ENCODE data around the gene KRTDAP. TPM values are rescaled to one million over a fixed set of nuclear protein-coding genes. Genes with fewer than 3 reads are reported as not detected.

Gene KRTDAP
- total and polyA plus RNA-seq, 4 donors = 0.16 to 0.49 TPM; not detected in 2

- Histone ChIP-seq H3K27me3 (ENCODE audit: control insufficient read depth in 3 of 3, insufficient read depth in 3 of 3, low read length in 2 of 3) (peaks cover 0 to 12% (median 4%) of the 10 kb centered on the region in 3 donors), H3K27ac (ENCODE audit: low read depth in 1 of 2, low read length in 1 of 2) (no peak overlapping the region), H3K36me3 (ENCODE audit: control insufficient read depth in 4 of 4, insufficient read depth in 4 of 4, low read length in 4 of 4) (no peaks in the 10 kb centered on the region), H3K4me1 (ENCODE audit: control insufficient read depth in 5 of 5, insufficient read depth in 5 of 5, low read length in 5 of 5) (peaks cover 0 to 3% (median 0%) of the 10 kb centered on the region in 5 donors), H3K9ac (ENCODE audit: insufficient read depth in 1 of 2, low read length in 2 of 2) (no peak overlapping the region), H3K4me3 (no peak overlapping the region), H3K9me3 (ENCODE audit: control insufficient read depth in 4 of 4, insufficient read depth in 3 of 4, low read length in 3 of 4) (no peaks in the 10 kb centered on the region)
- no peak for DNase-seq
- 68 to 75% methylated on average over 16 of the region's 16 CpGs for WGBS, 2 donors
- no peak for TF ChIP-seq CTCF (IDR thresholded peaks at IDR 0.05; ENCODE audit: control extremely low read depth, extremely low read depth)
- ATAC-seq (ENCODE audit: insufficient read depth, low FRiP score) = no peak
These were observed 31.0 kb upstream of the KRTDAP start for GRCh38 chr19:35521124-35521743.

- TF ChIP-seq CTCF (IDR thresholded peaks at IDR 0.05; ENCODE audit: control extremely low read depth, extremely low read depth) = no peak
- ATAC-seq (ENCODE audit: insufficient read depth, low FRiP score) (no peak), DNase-seq (no peak)
- no peaks in the 10 kb centered on the region for H3K9me3 ChIP-seq (ENCODE audit: control insufficient read depth in 4 of 4, insufficient read depth in 3 of 4, low read length in 3 of 4)
- H3K27ac ChIP-seq (ENCODE audit: low read depth in 1 of 2, low read length in 1 of 2) = no peak overlapping the region
- peaks cover 0 to 4% (median 0%) of the 10 kb centered on the region in 5 donors for H3K4me1 ChIP-seq (ENCODE audit: control insufficient read depth in 5 of 5, insufficient read depth in 5 of 5, low read length in 5 of 5)
- WGBS, 2 donors = 56 to 62% methylated on average over 7 of the region's 7 CpGs
- no peaks in the 10 kb centered on the region for H3K36me3 ChIP-seq (ENCODE audit: control insufficient read depth in 4 of 4, insufficient read depth in 4 of 4, low read length in 4 of 4)
- H3K9ac ChIP-seq (ENCODE audit: insufficient read depth in 1 of 2, low read length in 2 of 2) = no peak overlapping the region
- H3K4me3 ChIP-seq = no peak overlapping the region
- peaks cover 0 to 6% (median 0%) of the 10 kb centered on the region in 3 donors for H3K27me3 ChIP-seq (ENCODE audit: control insufficient read depth in 3 of 3, insufficient read depth in 3 of 3, low read length in 2 of 3)
These were observed 29.0 kb upstream of the KRTDAP start for GRCh38 chr19:35519291-35519690.

GRCh38 chr19:35518313-35518712 lies 28.0 kb upstream of the KRTDAP start:
- Histone ChIP-seq H3K4me3 (no peak overlapping the region), H3K36me3 (ENCODE audit: control insufficient read depth in 4 of 4, insufficient read depth in 4 of 4, low read length in 4 of 4) (no peaks in the 10 kb centered on the region), H3K9ac (ENCODE audit: insufficient read depth in 1 of 2, low read length in 2 of 2) (no peak overlapping the region), H3K27ac (ENCODE audit: low read depth in 1 of 2, low read length in 1 of 2) (peak overlapping the region in 1 of 2 donors; percentile 15), H3K27me3 (ENCODE audit: control insufficient read depth in 3 of 3, insufficient read depth in 3 of 3, low read length in 2 of 3) (peaks cover 0 to 2% (median 0%) of the 10 kb centered on the region in 3 donors), H3K9me3 (ENCODE audit: control insufficient read depth in 4 of 4, insufficient read depth in 3 of 4, low read length in 3 of 4) (no peaks in the 10 kb centered on the region), H3K4me1 (ENCODE audit: control insufficient read depth in 5 of 5, insufficient read depth in 5 of 5, low read length in 5 of 5) (peaks cover 0 to 5% (median 0%) of the 10 kb centered on the region in 5 donors)
- no peak for TF ChIP-seq CTCF (IDR thresholded peaks at IDR 0.05; ENCODE audit: control extremely low read depth, extremely low read depth)
- peak; percentile 46 to 66 (median 56) for DNase-seq
- no peak for ATAC-seq (ENCODE audit: insufficient read depth, low FRiP score)
- 56 to 82% methylated on average over 6 of the region's 6 CpGs for WGBS, 2 donors
